Left lung (tissue), 10 donors: ENCODE results near the gene POU2F3. TPM values are rescaled to one million over a fixed set of nuclear protein-coding genes. Genes with fewer than 3 reads are reported as not detected.

Experiments
- ATAC-seq: fragments of 200-7000 bp; cut with Tn5 transposase; one replicate; pipeline ENCODE4 v1.9.1; 2020; ENCODE audit warnings: moderate library complexity
- DNase-seq, 4 donors: peaks; one replicate each; pipeline ENCODE4 v3.0.0-alpha.2; 2013 to 2020
- H3K27ac ChIP-seq, 2 donors: fragments of 200-600 bp; sonication (generic) in 1 of 2; one replicate each; pipeline versions ENCODE4 v1.5.0 to v1.8.0; 2020 to 2021
- H3K27me3 ChIP-seq, 2 donors: fragments of 200-600 bp; sonication (generic) in 1 of 2; one replicate each; pipeline versions ENCODE4 v1.5.0 to v1.8.0; 2020 to 2021
- H3K36me3 ChIP-seq, 2 donors: fragments of 200-600 bp; sonication (generic) in 1 of 2; one replicate each; pipeline versions ENCODE4 v1.5.0 to v1.8.0; 2020 to 2021
- H3K4me1 ChIP-seq, 2 donors: fragments of 200-600 bp; one replicate each; pipeline ENCODE4 v1.8.0; 2021
- H3K4me3 ChIP-seq, 2 donors: fragments of 200-600 bp; sonication (generic) in 1 of 2; one replicate each; pipeline versions ENCODE4 v1.5.0 to v1.8.0; 2020 to 2021; ENCODE audit warnings: mild to moderate bottlenecking in 1 of 2
- H3K9me3 ChIP-seq, 2 donors: fragments of 200-600 bp; sonication (generic) in 1 of 2; one replicate each; pipeline versions ENCODE4 v1.5.0 to v1.8.0; 2020 to 2021
- intact Hi-C, 2 donors: fragments of 100-400 bp; cut with DNase I; formaldehyde crosslinking; loops; one replicate each; pipeline versions ENCODE4 v1.11.2 to v1.14.2; 2022
- polyA plus RNA-seq, 6 donors: library from polyadenylated mRNA; unstranded; fragments of 120-200 nt; gene quantifications; one replicate each; pipeline ENCODE4 v1.2.1, GENCODE V29; 2013; ENCODE audit not compliant: insufficient read length in 6 of 6
- total RNA-seq, 2 donors: library from RNA; stranded (reverse); fragmentation: NEBNext Ultra II Directional; extraction: Animal tissue kit (Norgen Biotek cat#: 25700); gene quantifications; one replicate each; pipeline ENCODE4 v1.2.1, GENCODE V29; 2021
- TF ChIP-seq, protein P1 (sequence below), 2 donors: fragments of 200-600 bp; sonication (generic) in 1 of 2; IDR thresholded peaks; one replicate each; pipeline versions ENCODE4 v1.5.0 to v1.8.0; 2021; ENCODE audit warnings: antibody characterized with exemption in 2 of 2
- donor health status: DM: no; HTN: yes; CAD: no.
- donor health status: DM: no; HTN: no; CAD: no.

Gene POU2F3
- total and polyA plus RNA-seq, 8 donors: 0.63 to 3.3 (median 1.1) TPM

DNA sequence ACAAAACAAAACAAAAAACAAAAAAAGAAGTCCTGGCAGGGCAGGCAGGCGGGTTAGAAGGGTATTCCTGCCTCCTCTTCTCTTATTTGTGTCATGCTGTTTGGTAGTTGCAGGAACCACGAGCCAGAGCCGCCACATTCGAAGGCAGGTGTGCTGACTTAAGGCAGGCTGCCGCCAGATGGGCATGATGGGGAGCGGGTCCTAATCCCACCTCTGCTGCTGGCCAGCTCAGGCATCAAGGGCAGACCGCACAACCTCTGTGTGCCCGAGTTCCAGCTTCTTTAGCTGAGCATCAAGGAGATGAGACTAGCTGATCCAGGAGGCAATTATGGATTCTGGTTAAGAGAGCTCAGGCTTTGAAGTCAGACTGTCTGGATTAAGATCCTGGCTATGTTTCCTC, 17.0 kb upstream of the POU2F3 start:
- H3K4me1 ChIP-seq: peaks cover 0 to 19% of the 10 kb centered on the region in 2 donors
- H3K36me3 ChIP-seq: no peaks in the 10 kb centered on the region
- no peak overlapping the region for H3K27ac ChIP-seq
- ATAC-seq: no peak
- intact Hi-C loops: no loop called here
- no peaks in the 10 kb centered on the region for H3K27me3 ChIP-seq
- H3K9me3 ChIP-seq: no peaks in the 10 kb centered on the region
- no peak overlapping the region for H3K4me3 ChIP-seq
- DNase-seq: no peak
- TF ChIP-seq, protein P1, sequence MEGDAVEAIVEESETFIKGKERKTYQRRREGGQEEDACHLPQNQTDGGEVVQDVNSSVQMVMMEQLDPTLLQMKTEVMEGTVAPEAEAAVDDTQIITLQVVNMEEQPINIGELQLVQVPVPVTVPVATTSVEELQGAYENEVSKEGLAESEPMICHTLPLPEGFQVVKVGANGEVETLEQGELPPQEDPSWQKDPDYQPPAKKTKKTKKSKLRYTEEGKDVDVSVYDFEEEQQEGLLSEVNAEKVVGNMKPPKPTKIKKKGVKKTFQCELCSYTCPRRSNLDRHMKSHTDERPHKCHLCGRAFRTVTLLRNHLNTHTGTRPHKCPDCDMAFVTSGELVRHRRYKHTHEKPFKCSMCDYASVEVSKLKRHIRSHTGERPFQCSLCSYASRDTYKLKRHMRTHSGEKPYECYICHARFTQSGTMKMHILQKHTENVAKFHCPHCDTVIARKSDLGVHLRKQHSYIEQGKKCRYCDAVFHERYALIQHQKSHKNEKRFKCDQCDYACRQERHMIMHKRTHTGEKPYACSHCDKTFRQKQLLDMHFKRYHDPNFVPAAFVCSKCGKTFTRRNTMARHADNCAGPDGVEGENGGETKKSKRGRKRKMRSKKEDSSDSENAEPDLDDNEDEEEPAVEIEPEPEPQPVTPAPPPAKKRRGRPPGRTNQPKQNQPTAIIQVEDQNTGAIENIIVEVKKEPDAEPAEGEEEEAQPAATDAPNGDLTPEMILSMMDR (IDR thresholded peaks at IDR 0.05): no peak

DNA sequence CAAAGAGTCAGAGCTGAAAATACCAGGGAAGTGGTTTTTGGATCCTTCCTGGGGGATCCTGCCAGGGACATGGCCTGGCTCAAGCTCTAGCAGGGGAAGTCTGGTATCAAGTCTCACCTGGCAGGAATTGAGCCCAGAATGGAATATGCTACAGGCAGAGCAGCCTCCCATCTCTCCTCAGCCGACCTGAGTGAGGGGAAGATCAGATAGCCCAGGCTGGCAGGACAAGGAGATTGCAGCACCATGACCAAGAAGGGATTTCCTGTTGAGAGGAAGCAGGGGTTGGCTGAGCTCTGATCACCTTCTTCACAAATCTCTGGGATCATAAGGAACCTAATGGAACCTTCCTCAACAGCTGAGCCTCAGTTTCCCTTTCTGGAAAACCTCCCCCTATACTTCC, 16.1 kb upstream of the POU2F3 start:
- Histone ChIP-seq H3K27me3 (no peaks in the 10 kb centered on the region), H3K9me3 (no peaks in the 10 kb centered on the region), H3K36me3 (no peaks in the 10 kb centered on the region), H3K4me3 (no peak overlapping the region), H3K4me1 (peaks cover 0 to 19% of the 10 kb centered on the region in 2 donors), H3K27ac (no peak overlapping the region)
- intact Hi-C loops: no loop called here
- no peak for DNase-seq
- no peak for ATAC-seq
- TF ChIP-seq, protein P1 (IDR thresholded peaks at IDR 0.05): no peak

DNA sequence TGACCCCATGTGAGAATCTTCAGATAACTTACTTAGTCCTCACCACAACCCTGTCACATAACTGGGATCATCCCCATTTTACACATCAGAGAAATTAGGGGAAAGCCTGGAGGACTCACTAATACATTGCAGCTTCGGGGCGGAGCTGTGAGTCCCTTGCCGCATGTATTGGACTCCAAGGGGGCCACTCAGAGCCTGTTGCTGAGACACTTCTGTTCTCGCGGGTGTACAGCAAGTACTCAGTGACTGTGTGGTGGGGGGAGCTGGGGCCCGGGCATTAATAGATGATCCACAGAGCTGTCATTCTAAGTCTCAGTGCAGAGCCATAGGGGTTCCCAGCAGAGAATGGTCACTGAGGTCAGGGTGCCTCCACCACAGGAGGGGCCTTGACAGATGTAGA, 15.6 kb upstream of the POU2F3 start:
- Histone ChIP-seq H3K27ac (no peak overlapping the region), H3K4me1 (peaks cover 0 to 19% of the 10 kb centered on the region in 2 donors), H3K9me3 (no peaks in the 10 kb centered on the region), H3K27me3 (no peaks in the 10 kb centered on the region), H3K4me3 (no peak overlapping the region), H3K36me3 (peaks cover 0 to 4% of the 10 kb centered on the region in 2 donors)
- TF ChIP-seq, protein P1 (IDR thresholded peaks at IDR 0.05): no peak
- DNase-seq (no peak), ATAC-seq (no peak)
- intact Hi-C loops: no loop called here

DNA sequence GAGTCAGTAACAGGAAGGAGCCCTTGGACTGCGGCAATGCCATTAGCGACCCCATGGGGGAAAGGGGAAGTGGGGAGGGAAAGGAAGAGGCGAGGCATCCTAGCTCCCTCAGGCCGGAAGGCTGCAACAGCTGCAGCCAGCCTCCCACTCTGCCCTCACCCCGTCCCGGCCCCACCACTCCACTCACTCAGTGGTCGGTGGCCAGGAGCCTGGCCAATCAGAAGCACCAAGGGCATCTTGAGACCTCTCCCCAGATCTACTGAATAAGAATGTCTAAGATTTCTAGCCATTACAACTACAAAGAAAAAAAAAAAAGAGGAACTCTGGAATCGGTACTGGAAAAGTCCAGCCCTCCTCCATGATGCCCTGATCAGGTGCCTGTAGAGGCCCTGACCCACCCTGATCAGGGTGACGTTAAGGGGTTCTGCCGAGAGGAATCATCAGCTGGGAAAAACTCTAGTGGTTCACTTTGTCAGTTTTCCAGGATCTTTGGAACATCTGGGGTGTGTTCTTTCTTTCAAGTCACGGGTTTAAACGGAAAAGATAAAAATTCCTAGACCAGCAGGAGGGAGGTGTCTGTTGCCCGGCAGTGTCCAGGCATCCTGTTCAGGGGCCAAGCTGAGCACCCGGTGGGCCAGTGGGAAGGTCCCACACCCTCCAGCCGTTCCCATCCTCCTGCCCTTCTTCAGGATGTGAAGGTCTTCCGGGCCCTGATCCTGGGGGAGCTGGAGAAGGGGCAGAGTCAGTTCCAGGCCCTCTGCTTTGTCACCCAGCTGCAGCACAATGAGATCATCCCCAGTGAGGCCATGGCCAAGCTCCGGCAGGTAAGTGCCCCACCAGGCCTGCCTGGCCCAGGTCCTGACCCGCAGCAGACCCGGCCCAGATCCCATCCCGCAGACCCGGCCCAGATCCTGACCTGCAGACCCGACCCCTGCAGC, 14.7 kb upstream of the POU2F3 start:
- Histone ChIP-seq H3K27me3 (no peaks in the 10 kb centered on the region), H3K9me3 (no peaks in the 10 kb centered on the region), H3K4me3 (no peak overlapping the region), H3K4me1 (peaks cover 0 to 19% of the 10 kb centered on the region in 2 donors), H3K36me3 (peaks cover 0 to 4% of the 10 kb centered on the region in 2 donors), H3K27ac (no peak overlapping the region)
- ATAC-seq (peak; percentile 43), DNase-seq (peak in 2 of 4 donors; percentile 77 to 84)
- TF ChIP-seq, protein P1 (IDR thresholded peaks at IDR 0.05): peak in 1 of 2 donors; percentile 8
- intact Hi-C loops: loop anchor here in 1 of 2 donors (5.0 kb wide), 1 partner anchor 53 kb away; no protein-coding TSS in a partner anchor

DNA sequence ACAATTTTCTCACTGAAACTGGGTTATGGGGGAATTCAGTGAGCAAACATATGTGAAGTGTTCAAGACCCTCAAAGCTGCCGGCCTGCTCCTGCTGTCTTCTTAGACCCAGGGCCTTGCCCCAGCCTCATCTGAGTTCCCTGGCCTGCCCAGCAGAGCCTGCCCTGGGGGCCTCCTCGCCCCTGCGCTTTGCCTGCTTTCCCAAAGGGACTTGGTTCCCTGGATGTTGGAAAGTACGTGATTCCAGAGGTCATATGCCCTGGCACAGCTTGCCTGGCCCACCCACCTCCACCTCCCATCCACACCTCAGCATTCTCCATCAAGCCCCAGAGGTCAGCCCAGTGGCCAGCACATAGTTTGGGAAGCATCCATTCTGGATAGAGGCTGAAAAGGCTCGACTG, 13.7 kb upstream of the POU2F3 start:
- Histone ChIP-seq H3K36me3 (peaks cover 0 to 4% of the 10 kb centered on the region in 2 donors), H3K4me1 (peaks cover 0 to 19% of the 10 kb centered on the region in 2 donors), H3K27ac (no peak overlapping the region), H3K27me3 (no peaks in the 10 kb centered on the region), H3K4me3 (no peak overlapping the region), H3K9me3 (no peaks in the 10 kb centered on the region)
- DNase-seq (no peak), ATAC-seq (no peak)
- intact Hi-C loops: loop anchor here in 1 of 2 donors (5.0 kb wide), 1 partner anchor 54 kb away; no protein-coding TSS in a partner anchor
- TF ChIP-seq, protein P1 (IDR thresholded peaks at IDR 0.05): no peak
